Measurements from ENCODE around the gene CHRM5. TPM values are rescaled to one million over a fixed set of nuclear protein-coding genes. Genes with fewer than 3 reads are reported as not detected.
"Not testable (repeated sequence)": the region's sequence is repeated elsewhere in the genome, so short reads cannot be mapped to it uniquely, and the experiment has no call there.

Gene CHRM5
- total RNA-seq, 1 donor from 2014 or later = not detected

DNA sequence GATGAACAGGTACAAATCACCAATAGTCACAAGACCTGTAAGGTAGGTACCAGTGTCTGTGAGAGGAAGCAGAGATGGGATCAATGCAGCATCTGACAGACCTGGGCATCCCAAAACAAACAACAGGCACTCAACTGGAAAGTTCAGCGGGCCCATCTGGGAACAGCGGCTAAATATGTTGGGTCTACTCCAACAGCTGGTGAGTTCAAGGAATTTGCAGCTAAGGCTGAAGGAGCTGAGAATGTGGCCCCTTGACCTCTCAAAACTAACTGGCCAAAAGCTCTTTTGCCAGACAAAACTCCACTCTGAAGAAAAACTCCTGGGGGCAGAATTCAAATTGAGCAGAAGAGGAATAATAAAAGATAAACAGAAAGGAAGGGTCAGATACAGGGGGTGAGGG, 46.3 kb downstream of the CHRM5 start:
- Histone ChIP-seq H3K4me1 (no peaks in the 10 kb centered on the region), H3K36me3 (no peaks in the 10 kb centered on the region), H3K27me3 (no peaks in the 10 kb centered on the region), H3K9me3 (no peaks in the 10 kb centered on the region), H3K27ac (no peak overlapping the region), H3K4me3 (no peak overlapping the region)
- DNase-seq (ENCODE audit: low spot score in 2 of 2) = no peak
- intact Hi-C loops (cut with DNase I) = no loop called here
- TF ChIP-seq, protein P1, sequence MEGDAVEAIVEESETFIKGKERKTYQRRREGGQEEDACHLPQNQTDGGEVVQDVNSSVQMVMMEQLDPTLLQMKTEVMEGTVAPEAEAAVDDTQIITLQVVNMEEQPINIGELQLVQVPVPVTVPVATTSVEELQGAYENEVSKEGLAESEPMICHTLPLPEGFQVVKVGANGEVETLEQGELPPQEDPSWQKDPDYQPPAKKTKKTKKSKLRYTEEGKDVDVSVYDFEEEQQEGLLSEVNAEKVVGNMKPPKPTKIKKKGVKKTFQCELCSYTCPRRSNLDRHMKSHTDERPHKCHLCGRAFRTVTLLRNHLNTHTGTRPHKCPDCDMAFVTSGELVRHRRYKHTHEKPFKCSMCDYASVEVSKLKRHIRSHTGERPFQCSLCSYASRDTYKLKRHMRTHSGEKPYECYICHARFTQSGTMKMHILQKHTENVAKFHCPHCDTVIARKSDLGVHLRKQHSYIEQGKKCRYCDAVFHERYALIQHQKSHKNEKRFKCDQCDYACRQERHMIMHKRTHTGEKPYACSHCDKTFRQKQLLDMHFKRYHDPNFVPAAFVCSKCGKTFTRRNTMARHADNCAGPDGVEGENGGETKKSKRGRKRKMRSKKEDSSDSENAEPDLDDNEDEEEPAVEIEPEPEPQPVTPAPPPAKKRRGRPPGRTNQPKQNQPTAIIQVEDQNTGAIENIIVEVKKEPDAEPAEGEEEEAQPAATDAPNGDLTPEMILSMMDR (IDR thresholded peaks at IDR 0.05) = no peak

DNA sequence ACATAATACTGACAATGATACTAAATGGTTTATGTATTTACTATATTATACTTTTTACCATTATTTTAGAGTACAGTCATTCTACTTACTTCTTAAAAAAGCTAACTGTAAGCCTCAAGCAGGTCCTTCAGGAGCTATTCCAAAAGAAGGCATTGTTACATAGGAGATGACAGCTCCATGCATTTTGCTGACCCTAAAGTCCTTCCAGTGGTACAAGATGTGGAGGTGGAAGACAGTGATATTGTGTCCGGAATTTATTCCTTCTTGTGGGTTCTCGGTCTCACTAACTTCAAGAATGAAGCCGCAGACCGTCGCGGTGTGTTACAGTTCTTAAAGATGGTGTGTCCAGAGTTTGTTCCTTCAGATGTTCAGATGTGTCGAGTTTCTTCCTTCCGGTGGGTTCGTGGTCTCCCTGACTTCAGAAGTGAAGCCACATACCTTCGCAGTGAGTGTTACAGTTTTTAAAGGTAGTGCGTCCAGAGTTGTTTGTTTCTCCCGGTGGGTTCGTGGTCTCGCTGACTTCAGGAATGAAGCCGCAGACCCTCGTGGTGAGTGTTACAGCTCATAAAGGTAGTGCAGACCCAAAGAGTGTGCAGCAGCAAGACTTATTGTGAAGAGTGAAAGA, 49.8 kb downstream of the CHRM5 start:
- H3K4me3 ChIP-seq = no peak overlapping the region
- H3K9me3 ChIP-seq = no peaks in the 10 kb centered on the region
- intact Hi-C loops (cut with DNase I) = no loop called here
- DNase-seq (ENCODE audit: low spot score in 2 of 2) = no peak
- no peaks in the 10 kb centered on the region for H3K4me1 ChIP-seq
- TF ChIP-seq, protein P1 (IDR thresholded peaks at IDR 0.05) = no peak
- H3K36me3 ChIP-seq = no peaks in the 10 kb centered on the region
- H3K27ac ChIP-seq = no peak overlapping the region
- no peaks in the 10 kb centered on the region for H3K27me3 ChIP-seq

DNA sequence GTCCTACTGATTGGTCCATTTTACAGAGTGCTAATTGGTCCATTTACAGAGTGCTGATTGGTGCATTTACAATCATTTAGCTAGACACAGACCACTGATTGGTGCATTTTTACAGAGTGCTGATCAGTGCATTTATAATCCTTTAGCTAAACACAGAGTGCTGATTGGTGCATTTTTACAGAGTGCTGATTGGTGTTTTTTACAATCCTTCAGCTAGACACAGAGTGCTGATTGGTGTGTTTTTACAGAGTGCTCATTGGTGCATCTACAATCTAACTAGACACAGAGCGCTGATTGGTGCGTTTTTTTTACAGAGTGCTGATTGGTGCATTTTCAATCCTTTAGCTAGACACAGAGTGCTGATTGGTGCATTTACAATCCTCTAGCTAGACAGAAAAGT, 50.4 kb downstream of the CHRM5 start:
- H3K27me3 ChIP-seq; H3K4me1 ChIP-seq; DNase-seq (ENCODE audit: low spot score in 2 of 2); intact Hi-C loops (cut with DNase I); H3K27ac ChIP-seq; H3K4me3 ChIP-seq; H3K9me3 ChIP-seq; H3K36me3 ChIP-seq: not testable (repeated sequence)

DNA sequence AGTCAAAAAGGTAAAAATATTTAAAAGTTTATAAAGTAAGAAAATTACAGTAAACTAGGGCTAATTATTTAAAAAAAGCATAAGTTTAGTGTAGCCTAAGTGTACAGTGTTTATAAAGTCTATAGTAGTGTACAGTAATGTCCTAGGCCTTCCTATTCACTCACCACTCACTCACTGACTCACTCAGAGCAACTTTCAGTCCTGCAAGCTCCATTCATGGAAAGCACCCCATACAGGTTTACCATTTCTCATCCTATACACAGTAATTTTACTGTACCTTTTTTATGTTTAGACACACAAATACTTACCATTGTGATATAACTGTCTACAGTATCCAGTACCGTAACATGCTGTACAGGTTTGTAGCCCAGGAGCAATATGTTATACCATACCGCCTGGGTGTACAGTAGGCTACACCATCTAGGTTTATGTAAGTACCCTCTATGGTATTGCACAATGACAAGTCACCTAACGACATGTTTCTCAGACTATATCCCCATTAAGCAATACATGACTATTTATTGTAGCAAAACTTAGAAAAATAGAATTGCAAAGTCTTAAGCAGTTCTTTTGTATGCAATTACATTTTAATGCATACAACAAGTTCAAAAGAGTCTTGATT, 51.2 kb downstream of the CHRM5 start:
- no peak overlapping the region for H3K4me3 ChIP-seq
- no peak for DNase-seq (ENCODE audit: low spot score in 2 of 2)
- intact Hi-C loops (cut with DNase I) = no loop called here
- no peaks in the 10 kb centered on the region for H3K4me1 ChIP-seq
- no peaks in the 10 kb centered on the region for H3K27me3 ChIP-seq
- no peaks in the 10 kb centered on the region for H3K9me3 ChIP-seq
- no peak overlapping the region for H3K27ac ChIP-seq
- no peaks in the 10 kb centered on the region for H3K36me3 ChIP-seq
- TF ChIP-seq, protein P1 (IDR thresholded peaks at IDR 0.05) = no peak

DNA sequence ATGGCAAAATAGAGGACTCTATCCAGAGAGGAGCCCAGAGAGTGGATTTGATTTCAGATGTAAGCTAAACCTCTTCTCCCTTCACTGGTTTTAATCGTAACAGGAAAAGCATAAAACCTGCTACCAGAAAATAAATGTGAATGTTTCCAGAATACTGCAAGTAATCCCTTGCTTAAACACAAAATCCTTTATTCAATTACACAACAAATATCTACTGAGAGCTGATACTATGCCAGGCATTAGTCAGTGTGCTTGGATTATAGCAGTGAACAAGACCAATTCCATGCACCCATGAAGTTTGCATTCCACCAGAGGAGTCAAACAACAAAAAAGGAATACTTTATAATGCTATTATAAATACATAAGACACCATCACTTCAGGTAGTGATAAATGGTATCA, 55.6 kb downstream of the CHRM5 start:
- TF ChIP-seq, protein P1 (IDR thresholded peaks at IDR 0.05) = no peak
- Histone ChIP-seq H3K4me3 (no peak overlapping the region), H3K27me3 (no peaks in the 10 kb centered on the region), H3K4me1 (no peaks in the 10 kb centered on the region), H3K36me3 (no peaks in the 10 kb centered on the region), H3K9me3 (no peaks in the 10 kb centered on the region), H3K27ac (no peak overlapping the region)
- no peak for DNase-seq (ENCODE audit: low spot score in 2 of 2)
- intact Hi-C loops (cut with DNase I) = no loop called here

DNA sequence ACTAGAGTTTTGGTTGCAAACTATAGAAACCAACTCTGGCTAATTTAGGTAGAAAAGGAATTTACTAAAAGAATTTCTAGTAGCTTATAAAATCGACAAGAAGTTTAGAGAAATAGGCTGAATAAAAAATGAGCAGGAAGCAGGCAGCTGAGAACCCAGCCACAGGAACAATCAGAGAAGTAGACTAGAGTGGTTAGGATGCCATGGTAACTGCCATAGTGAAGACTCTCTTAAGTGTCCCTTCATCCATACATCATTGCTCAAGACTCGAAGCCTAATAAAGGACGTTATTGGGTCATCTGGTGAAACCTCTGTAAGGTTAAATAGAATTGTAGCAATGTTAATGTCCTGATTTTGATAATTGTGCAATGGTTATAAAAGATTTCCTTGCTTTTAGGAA, 57.0 kb downstream of the CHRM5 start:
- Histone ChIP-seq H3K27me3 (no peaks in the 10 kb centered on the region), H3K27ac (no peak overlapping the region), H3K4me1 (no peaks in the 10 kb centered on the region), H3K4me3 (no peak overlapping the region), H3K9me3 (no peaks in the 10 kb centered on the region), H3K36me3 (no peaks in the 10 kb centered on the region)
- intact Hi-C loops (cut with DNase I) = no loop called here
- no peak for DNase-seq (ENCODE audit: low spot score in 2 of 2)
- TF ChIP-seq, protein P1 (IDR thresholded peaks at IDR 0.05) = no peak
